Activated CD8-positive, alpha-beta T cell treated with anti-CD3 and anti-CD28 coated beads for 36 hours (primary cell): ENCODE results near the gene BTBD18. TPM values are rescaled to one million over a fixed set of nuclear protein-coding genes. Genes with fewer than 3 reads are reported as not detected.
"Not testable (repeated sequence)": the region's sequence is repeated elsewhere in the genome, so short reads cannot be mapped to it uniquely, and the experiment has no call there.

Experiments
- ATAC-seq: fragments of 200-7000 bp; cut with Tn5 transposase; one replicate; pipeline ENCODE4 v1.10.0; 2021; ENCODE audit warnings: mild to moderate bottlenecking, moderate library complexity
- CTCF ChIA-PET: fragments of 350-600 bp; sonication (Branson Sonifier 250); formaldehyde crosslinking; loops from one replicate; lab custom pipeline; 2021; ENCODE audit warnings: antibody characterized with exemption; lab: Charles Lee
- POLR2A ChIA-PET: fragments of 350-600 bp; sonication (Branson Sonifier 250); formaldehyde crosslinking; loops from one replicate; lab custom pipeline; 2021; ENCODE audit warnings: antibody characterized with exemption; lab: Charles Lee
- DNase-seq: peaks from one replicate; pipeline ENCODE4 v3.0.0-alpha.2; 2020
- H3K27ac Mint-ChIP-seq: one replicate; pipeline ENCODE4 v1.8.0; 2021; ENCODE audit warnings: mild to moderate bottlenecking, mixed read lengths
- H3K27me3 Mint-ChIP-seq: one replicate; pipeline ENCODE4 v1.8.0; 2021; ENCODE audit warnings: mixed read lengths
- H3K36me3 Mint-ChIP-seq: one replicate; pipeline ENCODE4 v1.8.0; 2021; ENCODE audit warnings: low read depth, mixed read lengths
- H3K4me1 Mint-ChIP-seq: one replicate; pipeline ENCODE4 v1.8.0; 2021; ENCODE audit warnings: low read depth, mixed read lengths
- H3K4me3 Mint-ChIP-seq: one replicate; pipeline ENCODE4 v1.8.0; 2021; ENCODE audit warnings: mild to moderate bottlenecking, moderate library complexity, mixed read lengths
- H3K9me3 Mint-ChIP-seq: one replicate; pipeline ENCODE4 v1.8.0; 2021; ENCODE audit warnings: mixed read lengths
- CTCF ChIP-seq: fragments of 200-600 bp; IDR thresholded peaks from one replicate; pipeline ENCODE4 v1.8.0; 2022; ENCODE audit warnings: antibody characterized with exemption, mild to moderate bottlenecking
- intact Hi-C: fragments of 100-400 bp; cut with micrococcal nuclease; formaldehyde crosslinking; loops from one replicate; pipeline ENCODE4 v1.10.0; 2022
- total RNA-seq, 2 experiments: library from RNA; stranded (reverse); gene quantifications; one replicate each; pipeline ENCODE4 v1.2.3, GENCODE V29; 2021

Gene BTBD18
- total RNA-seq, 2 experiments from 2014 or later: not detected

- Mint-ChIP-seq H3K27me3 (no peaks in the 10 kb centered on the region), H3K27ac (no peak overlapping the region), H3K36me3 (peaks cover 9% of the 10 kb centered on the region), H3K4me1 (peaks cover 29% of the 10 kb centered on the region), H3K4me3 (no peak overlapping the region), H3K9me3 (no peaks in the 10 kb centered on the region)
- no peak for TF ChIP-seq CTCF
- intact Hi-C loops: no loop called here
- POLR2A ChIA-PET: interaction anchor here (1.5 kb wide), 1 partner anchor 23 kb away, joined by 3 read pairs; no protein-coding TSS in a partner anchor
- CTCF ChIA-PET: interaction anchor here (1.0 kb wide), 1 partner anchor 202 kb away, joined by 3 read pairs; no protein-coding TSS in a partner anchor
- DNase-seq: no peak
- no peak for ATAC-seq
Measured at GRCh38 chr11:57729479-57729878, 22.1 kb downstream of the BTBD18 start.

- Mint-ChIP-seq H3K4me3 (no peak overlapping the region), H3K27me3 (no peaks in the 10 kb centered on the region), H3K36me3 (peaks cover 6% of the 10 kb centered on the region), H3K9me3 (no peaks in the 10 kb centered on the region), H3K27ac (peak overlapping the region; percentile 64), H3K4me1 (peaks cover 26% of the 10 kb centered on the region)
- CTCF ChIA-PET: interaction anchor here (1.0 to 1.3 kb wide), 2 partner anchors 41 to 72 kb away, joined by 3 to 5 read pairs; no protein-coding TSS in a partner anchor
- no peak for TF ChIP-seq CTCF
- POLR2A ChIA-PET: no interaction called here
- intact Hi-C loops: no loop called here
- ATAC-seq: no peak
- no peak for DNase-seq
Measured at GRCh38 chr11:57728829-57729228, 22.8 kb downstream of the BTBD18 start.

GRCh38 chr11:57727185-57727584 is 24.4 kb downstream of the BTBD18 start:
- ChIA-PET CTCF (interaction anchor here (1.2 kb wide), 1 partner anchor 13 kb away, joined by 3 read pairs; no protein-coding TSS in a partner anchor), POLR2A (interaction anchor here (0.6 to 1.3 kb wide), 2 partner anchors 13 to 14 kb away, joined by 3 read pairs; partner anchors contain the start of gene SELENOH)
- H3K27me3 Mint-ChIP-seq: no peaks in the 10 kb centered on the region
- DNase-seq: no peak
- H3K36me3 Mint-ChIP-seq: peaks cover 6% of the 10 kb centered on the region
- H3K4me3 Mint-ChIP-seq: no peak overlapping the region
- no peak for ATAC-seq
- no peaks in the 10 kb centered on the region for H3K9me3 Mint-ChIP-seq
- no peak for TF ChIP-seq CTCF
- peaks cover 25% of the 10 kb centered on the region for H3K4me1 Mint-ChIP-seq
- H3K27ac Mint-ChIP-seq: peak overlapping the region; percentile 54
- intact Hi-C loops: no loop called here

DNA sequence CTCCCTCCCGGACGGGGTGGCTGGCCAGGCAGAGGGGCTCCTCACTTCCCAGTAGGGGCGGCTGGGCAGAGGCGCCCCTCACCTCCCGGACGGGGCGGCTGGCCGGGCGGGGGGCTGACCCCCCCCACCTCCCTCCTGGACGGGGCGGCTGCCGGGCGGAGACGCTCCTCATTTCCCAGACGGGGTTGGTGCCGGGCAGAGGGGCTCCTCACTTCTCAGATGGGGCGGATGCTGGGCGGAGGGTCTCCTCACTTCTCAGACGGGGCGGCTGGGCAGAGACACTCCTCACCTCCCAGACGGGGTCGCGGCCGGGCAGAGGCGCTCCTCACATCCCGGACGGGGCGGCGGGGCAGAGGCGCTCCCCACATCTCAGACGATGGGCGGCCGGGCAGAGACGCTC is 34.9 kb downstream of the BTBD18 start:
- POLR2A ChIA-PET, intact Hi-C loops, CTCF ChIA-PET: not testable (repeated sequence)

DNA sequence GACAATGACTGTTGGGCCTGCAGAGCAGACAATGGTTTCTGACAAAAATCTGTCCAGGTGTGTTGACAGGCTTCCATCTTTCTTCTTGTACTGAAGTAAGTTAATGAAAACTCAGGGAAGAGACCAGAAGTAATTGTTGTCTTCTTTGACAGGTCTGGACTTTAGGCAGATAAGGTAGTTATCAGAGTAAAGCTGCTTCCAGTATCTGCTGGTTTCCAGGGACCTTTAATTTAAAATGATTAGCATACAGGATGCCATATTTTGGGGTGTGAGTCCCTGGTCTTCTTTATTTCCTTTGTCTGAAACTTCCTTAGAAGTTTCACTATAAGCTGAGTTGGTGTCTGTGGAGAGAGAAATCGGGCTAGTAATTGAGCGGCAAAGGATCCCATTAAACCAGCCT is 37.8 kb downstream of the BTBD18 start:
- Mint-ChIP-seq H3K27me3 (no peaks in the 10 kb centered on the region), H3K4me1 (peaks cover 41% of the 10 kb centered on the region), H3K27ac (peak overlapping the region; percentile 90), H3K36me3 (peaks cover 23% of the 10 kb centered on the region), H3K9me3 (no peaks in the 10 kb centered on the region), H3K4me3 (peak overlapping the region; percentile 85)
- intact Hi-C loops: loop anchor here (5.0 kb wide), 1 partner anchor 47 kb away; the partner anchor contains the start of gene ZDHHC5
- ChIA-PET CTCF (interaction anchor here (0.6 to 3.0 kb wide), 8 partner anchors 14 to 146 kb away, joined by 3 to 18 read pairs (median 3); partner anchors contain the start of genes SELENOH and UBE2L6), POLR2A (interaction anchor here (1.0 to 1.4 kb wide), 4 partner anchors 10 to 33 kb away, joined by 3 to 4 read pairs (median 4); partner anchors contain the start of gene SELENOH)
- DNase-seq: no peak
- no peak for TF ChIP-seq CTCF
- ATAC-seq: no peak

More for the DNA sequence above, 34.9 kb downstream of the BTBD18 start:
- H3K36me3 Mint-ChIP-seq: peaks cover 23% of the 10 kb centered on the region
- H3K27ac Mint-ChIP-seq, H3K27me3 Mint-ChIP-seq, DNase-seq, H3K4me3 Mint-ChIP-seq, ATAC-seq, H3K9me3 Mint-ChIP-seq: not testable (repeated sequence)
- peaks cover 26% of the 10 kb centered on the region for H3K4me1 Mint-ChIP-seq
